GM12875 (cell line): Measurements from ENCODE around the gene ZNF836.

Experiments
- H3K4me3 ChIP-seq: one replicate; pipeline ENCODE4 v1.5.1; 2011; ENCODE audit warnings: low read depth, low read length, control low read depth
- TF ChIP-seq, protein P1 (sequence below): IDR thresholded peaks from 2 replicates; pipeline ENCODE4 v1.5.1; 2011; ENCODE audit warnings: low read depth, mild to moderate bottlenecking, control low read depth, inconsistent platforms, low read length, moderate library complexity, borderline replicate concordance; ENCODE audit not compliant: insufficient read depth

Gene ZNF836

DNA sequence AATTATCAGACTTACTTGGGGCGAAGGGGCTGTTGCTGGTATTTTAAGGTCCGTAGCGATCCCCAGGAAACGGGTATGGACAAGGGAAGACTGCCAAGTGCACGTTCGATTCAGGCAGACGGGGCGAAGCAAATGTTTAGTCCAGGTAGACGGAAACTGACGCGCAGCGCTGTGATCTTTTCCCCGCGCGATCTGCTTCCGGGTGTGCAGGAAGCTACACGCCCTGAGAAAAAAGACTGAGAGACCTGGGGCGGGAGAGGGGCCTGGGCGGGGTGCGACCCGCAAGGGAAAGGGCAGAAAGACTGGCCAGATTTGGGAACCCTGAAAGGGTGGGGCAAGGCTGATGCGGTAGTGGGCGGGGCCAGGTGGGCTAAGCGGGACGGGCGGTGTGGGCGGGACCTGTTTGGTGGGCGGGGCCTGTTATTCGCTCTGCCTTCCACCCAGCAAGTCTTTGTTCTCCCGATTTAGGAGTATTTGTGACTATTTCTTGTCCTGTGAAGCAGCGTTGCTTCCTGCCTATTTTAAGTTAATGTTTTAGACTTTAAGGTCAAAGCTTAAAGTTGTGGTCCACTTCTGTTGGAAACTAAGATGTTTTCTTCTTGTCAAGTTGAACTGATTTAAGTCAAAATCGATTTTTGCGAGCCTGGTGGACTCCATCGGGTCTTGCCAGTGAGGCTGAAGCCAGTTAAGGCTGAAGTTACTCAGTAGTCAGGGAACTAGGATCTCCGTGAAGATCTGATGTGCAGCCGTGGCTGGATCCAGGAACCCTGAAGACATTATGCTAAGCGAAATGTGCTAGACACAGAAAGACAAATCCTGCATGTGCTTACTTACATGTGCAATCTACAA lies at the start of gene ZNF836:
Gene ZNF836, minus strand, starts transcription at position 301 of the 849 bp plus-strand sequence. CDS start 3,549 bp downstream, outside the sequence.
- peak within 1 kb of the TSS; percentile 89 for H3K4me3 ChIP-seq
- TF ChIP-seq, protein P1, sequence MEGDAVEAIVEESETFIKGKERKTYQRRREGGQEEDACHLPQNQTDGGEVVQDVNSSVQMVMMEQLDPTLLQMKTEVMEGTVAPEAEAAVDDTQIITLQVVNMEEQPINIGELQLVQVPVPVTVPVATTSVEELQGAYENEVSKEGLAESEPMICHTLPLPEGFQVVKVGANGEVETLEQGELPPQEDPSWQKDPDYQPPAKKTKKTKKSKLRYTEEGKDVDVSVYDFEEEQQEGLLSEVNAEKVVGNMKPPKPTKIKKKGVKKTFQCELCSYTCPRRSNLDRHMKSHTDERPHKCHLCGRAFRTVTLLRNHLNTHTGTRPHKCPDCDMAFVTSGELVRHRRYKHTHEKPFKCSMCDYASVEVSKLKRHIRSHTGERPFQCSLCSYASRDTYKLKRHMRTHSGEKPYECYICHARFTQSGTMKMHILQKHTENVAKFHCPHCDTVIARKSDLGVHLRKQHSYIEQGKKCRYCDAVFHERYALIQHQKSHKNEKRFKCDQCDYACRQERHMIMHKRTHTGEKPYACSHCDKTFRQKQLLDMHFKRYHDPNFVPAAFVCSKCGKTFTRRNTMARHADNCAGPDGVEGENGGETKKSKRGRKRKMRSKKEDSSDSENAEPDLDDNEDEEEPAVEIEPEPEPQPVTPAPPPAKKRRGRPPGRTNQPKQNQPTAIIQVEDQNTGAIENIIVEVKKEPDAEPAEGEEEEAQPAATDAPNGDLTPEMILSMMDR: no peak

DNA sequence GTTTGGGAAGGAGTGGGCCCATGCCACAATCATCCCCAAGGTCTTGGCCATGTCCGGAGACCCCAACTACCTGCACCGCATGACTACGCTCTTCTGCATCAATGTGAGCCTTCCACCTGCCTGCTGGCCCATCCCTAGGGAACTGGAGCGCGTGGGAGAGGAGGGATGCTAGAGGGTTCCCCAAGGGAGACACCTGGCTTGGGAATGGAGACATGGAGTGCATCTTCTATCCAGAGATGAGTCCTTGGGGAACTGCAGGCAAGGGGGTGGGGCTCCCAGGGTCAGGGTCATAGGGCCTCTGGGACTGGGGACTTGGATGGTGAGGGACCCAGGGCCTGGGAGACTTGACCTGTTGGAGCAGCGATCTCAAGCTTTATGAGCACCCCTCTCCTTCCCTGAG lies 49.6 kb upstream of the ZNF836 start:
- no peak overlapping the region for H3K4me3 ChIP-seq
- TF ChIP-seq, protein P1: no peak

DNA sequence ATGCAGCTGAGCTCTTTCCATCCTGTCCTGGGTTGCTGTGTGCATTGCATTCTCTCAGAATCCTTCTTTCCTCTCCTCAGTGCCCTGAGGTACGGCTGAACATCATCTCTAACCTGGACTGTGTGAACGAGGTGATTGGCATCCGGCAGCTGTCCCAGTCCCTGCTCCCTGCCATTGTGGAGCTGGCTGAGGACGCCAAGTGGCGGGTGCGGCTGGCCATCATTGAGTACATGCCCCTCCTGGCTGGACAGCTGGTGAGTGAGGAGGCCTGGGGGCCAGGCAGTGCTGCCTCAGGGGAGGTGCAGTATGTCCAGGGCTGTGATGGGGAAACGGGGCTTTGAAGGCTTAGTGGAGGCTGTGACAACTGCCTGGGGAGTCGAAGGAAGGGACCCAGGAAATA lies 48.2 kb upstream of the ZNF836 start:
- TF ChIP-seq, protein P1: no peak
- H3K4me3 ChIP-seq: no peak overlapping the region

- TF ChIP-seq, protein P1: no peak
Observed at GRCh38 chr19:52217576-52217975, 46.2 kb upstream of the ZNF836 start.

DNA sequence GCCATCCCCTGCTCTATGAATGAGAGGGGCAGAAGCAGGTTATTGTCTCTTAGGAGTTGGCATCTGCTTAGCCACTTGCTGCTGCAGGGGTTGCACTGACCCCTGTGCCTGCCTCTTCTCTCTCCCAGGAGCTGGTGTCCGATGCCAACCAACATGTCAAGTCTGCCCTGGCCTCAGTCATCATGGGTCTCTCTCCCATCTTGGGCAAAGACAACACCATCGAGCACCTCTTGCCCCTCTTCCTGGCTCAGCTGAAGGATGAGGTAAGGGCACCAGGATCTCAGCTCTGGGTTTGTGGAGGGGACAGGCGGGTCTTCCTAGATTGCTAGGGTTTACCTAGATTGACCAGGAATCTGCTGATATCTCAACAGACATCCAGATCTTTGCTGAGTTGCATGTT lies 45.0 kb upstream of the ZNF836 start:
- TF ChIP-seq, protein P1: no peak

More at GRCh38 chr19:52217576-52217975, 46.2 kb upstream of the ZNF836 start:
- H3K4me3 ChIP-seq: no peak overlapping the region

GRCh38 chr19:52214241-52214640 lies 42.8 kb upstream of the ZNF836 start:
- no peak overlapping the region for H3K4me3 ChIP-seq
- TF ChIP-seq, protein P1: no peak

More for the DNA sequence above, 45.0 kb upstream of the ZNF836 start:
- H3K4me3 ChIP-seq: no peak overlapping the region
